IPS DF 4.7 (cell line): ENCODE results near the gene ZNF410.
"Not testable (repeated sequence)": the region's sequence is repeated elsewhere in the genome, so short reads cannot be mapped to it uniquely, and the experiment has no call there.

Experiments
- DNase-seq: peaks from one replicate; pipeline ENCODE4 v3.0.0-alpha.2; 2013; ENCODE audit warnings: low spot score; ENCODE audit errors: extremely low read depth

ZNF410 gene

DNA sequence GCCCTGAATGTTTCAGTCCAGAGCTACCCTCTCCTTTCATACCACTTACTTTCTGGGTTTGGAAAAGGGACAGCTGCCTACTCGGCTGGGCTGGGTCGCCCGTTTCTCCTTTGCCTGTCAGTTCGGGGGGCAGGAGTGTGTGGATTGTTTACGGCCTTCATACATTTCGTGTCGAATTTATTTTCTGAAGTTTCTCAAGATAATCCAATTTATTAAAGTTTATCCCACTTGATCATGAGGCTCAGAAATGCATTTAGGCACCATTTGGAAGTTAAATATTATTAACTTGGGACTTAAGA, 608 bp downstream of the ZNF410 start:
- no peak for DNase-seq

- no peak for DNase-seq
These were observed 1.2 kb downstream of the ZNF410 start for GRCh38 chr14:73887694-73888459.

GRCh38 chr14:73888460-73888725, 1.7 kb downstream of the ZNF410 start:
- no peak for DNase-seq

- no peak for DNase-seq
These were observed 2.3 kb downstream of the ZNF410 start for GRCh38 chr14:73888971-73889370.

DNA sequence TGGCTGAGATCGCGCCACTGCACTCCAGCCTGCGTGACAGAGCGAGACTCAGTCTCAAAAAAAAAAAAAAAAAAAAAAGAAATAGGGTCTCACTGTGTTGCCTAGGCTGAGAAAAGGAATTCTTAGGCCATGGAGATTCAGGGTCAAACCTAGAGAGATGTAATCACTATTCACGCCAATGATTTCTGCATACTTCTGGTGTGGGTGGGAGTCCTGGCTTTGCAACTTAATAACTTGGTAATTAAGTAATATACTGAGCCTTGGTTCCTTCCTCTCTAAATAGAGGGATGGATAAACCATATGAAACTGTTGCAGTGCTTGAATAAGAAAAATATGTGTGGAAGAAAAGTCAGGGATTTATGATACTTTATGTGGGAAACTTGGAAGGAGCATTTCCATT, 2.7 kb downstream of the ZNF410 start:
- no peak for DNase-seq

GRCh38 chr14:73894180-73894687, 7.6 kb downstream of the ZNF410 start:
- DNase-seq: not testable (repeated sequence)

DNA sequence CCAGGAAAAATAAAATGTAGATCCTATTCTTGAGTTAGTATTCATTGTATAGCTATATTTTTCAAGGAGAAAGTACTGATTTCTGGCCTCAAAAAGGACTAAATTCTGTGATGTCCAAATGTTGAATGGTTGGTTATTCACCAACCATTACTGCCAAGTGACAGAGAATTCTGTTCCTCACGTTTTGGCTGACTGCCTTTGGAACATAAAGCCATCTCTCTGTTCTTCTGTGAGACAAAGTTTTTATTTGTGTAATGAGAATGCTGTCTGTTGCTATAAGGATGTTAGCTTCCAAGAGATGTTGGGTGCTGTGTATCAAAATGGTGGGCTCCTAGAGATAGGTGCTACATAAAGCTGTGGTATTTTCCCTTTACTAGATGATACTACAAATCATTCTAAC, 9.3 kb downstream of the ZNF410 start:
- DNase-seq: no peak

DNA sequence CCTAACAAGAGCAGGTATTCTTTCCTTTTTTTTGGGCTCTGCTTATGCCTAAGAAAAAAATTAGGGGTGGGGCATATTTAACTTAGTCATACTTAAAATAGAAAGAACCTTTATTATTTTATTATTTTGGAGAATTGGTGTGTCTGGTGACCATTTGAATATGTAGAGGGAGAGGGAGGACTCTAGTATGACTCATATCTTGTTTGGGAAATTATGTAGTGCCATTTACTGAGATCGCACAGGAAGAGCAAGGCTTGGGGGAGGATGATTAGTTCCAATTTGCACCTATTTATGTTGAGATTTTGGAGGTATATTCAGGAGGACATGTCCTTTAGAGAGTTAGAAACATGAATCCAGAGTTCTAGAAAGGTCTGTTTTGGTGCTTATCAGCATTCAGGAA, 9.9 kb downstream of the ZNF410 start:
- no peak for DNase-seq

GRCh38 chr14:73903028-73903427, 16.4 kb downstream of the ZNF410 start:
- DNase-seq: no peak

DNA sequence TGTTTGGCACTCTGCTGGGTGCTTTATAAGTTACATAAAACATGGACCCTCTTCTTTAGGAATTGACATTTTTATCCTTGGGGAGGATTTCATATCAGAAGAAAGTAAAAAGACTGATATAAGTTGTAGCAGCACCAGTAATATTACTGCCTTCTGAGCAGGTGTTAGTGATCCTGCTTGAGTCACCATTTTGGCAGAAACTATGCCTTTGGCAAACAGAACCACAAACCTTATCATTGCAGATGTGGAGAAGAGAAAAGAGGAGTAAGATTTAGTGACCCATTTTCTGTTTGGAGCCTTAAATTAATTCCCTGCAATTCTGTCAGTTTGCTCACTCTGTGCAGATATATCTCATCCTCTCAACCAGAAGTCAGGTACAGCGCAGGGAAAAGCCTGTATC, 23.0 kb downstream of the ZNF410 start:
- DNase-seq: no peak

DNA sequence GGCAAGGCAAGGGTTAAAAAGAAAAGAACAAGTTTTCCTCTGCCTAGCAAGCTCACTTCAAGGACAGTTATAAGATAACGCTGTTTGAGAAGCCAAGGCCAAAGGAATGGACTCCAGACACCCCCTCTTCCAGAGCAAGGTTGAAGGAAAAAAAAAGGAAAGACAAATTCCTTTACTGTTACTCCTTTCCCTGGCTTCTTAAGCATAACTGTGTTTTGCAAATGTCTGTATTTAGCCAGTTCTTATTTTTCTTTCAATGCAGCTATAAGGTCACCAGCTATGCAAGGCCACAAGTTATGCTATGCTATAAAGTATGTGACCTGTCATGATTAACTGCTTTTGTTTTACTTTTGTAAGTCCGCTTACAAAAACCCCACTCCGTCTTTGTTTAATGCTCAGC, 26.6 kb downstream of the ZNF410 start:
- DNase-seq: no peak

DNA sequence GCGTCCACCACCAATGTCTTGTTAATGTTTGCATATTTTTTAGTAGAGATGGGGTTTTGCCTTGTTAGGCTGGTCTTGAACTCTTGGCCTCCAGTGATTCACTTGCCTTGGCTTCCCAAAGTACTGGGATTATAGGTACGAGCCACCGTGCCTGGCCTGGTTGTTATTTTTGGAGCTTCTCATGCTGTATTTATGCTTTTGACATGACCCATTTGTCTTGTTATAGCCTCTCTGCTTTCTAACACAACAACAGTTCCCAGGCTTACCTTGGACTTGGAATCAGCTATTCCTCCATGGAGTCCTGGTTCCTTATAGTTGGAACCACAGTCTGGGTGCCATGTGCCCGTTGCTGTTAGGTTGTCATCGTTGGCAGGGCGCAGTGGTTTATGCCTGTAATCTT, 29.7 kb downstream of the ZNF410 start:
- DNase-seq: no peak

DNA sequence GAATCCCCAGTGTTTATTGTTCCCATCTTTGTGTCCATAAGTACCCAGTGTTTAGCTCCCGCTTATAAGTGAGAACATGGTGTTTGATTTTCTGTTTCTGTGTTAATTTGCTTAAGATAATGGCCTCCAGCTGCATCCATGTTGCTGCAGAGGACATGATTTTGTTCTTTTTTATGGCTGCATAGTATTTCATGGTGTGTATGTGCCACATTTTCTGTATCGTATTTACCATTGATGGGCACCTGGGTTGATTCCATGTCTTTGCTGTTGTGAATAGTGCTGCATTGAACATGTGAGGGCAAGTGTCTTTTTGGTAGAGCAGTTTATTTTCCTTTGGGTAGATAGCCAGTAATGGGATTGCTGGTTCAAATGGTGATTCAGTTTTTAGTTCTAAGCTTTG, 32.8 kb downstream of the ZNF410 start:
- DNase-seq: not testable (repeated sequence)

DNA sequence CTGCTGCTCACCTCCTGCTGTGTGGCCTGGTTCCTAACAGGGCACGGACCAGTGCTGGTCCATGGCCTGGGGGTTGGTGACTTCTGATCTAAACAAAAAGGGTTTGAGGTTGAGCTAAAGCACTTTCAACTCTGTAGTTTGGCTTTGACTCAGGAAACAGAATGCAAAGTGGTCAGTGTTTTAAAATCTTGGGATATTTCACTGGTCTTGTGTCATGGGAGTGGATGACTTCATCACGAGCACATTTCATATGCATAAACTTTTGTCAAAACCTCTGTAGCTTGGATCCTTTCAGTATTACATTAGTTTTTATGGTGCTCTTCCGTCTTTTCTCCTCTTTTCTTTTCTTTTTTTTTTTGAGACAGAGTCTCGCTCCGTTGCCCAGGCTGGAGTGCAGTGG, 37.7 kb downstream of the ZNF410 start:
- DNase-seq: no peak

DNA sequence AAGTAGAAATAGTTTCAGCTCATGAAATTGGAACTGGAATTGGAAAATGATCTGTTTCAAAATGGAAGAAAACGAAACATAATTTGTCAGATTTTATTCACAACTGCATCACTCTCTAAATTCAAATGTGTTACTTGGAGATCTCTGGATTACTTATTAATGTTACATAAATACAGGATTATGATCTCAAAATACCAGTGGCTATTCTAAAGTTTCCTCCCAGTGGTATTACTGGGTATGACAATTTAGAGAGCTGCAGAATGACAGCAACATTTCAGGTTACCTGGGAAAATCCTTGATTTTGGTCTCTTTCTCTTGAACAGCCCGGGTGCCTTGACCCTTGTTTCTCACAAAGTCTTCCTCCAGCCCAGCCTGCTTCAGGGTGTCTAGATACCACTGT, 49.0 kb downstream of the ZNF410 start:
- no peak for DNase-seq

- DNase-seq: no peak
These were observed 49.9 kb downstream of the ZNF410 start for GRCh38 chr14:73936548-73936947.

DNA sequence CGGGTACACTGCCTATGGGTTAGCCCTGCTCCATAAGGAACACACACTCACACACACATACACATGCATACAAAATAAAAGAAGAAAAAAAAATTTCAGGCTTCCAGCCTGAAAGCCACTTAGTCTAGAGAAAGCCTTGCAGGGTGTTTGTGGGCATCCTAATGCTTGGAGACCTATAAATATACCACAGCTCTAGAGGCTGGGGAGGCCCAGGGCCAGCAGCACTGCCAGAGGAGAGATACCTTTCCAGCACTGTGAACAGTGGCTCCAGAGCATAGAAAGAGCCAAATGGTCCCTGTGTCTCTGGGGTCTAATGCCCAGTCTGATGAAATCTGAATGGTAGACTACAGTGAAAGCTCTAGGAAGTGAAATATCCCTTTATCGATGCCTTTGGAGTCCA, 50.4 kb downstream of the ZNF410 start:
- no peak for DNase-seq

DNA sequence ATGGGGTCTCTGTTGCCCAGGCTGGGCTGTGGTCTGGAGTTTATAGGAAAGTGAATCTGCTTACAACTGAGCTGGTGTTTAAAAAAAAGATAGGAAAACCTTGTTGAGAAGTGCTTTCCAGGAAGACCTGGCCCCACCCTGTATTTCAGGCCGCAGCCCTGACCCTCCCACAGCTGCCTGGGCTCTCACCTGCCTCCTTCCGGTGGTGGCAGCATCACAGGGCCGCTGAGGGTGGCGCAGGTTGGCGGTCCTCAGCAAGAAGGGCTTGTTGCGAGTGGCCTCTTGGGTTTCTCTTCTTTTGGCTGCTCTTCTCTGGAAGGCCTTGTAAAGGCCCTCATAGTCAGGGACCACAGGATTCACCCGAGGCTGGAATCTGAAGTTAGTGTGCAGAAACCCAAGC, 55.5 kb downstream of the ZNF410 start:
- DNase-seq: no peak

GRCh38 chr14:73943083-73943482, 56.4 kb downstream of the ZNF410 start:
- no peak for DNase-seq

GRCh38 chr14:73944432-73945158, 57.9 kb downstream of the ZNF410 start:
- no peak for DNase-seq

GRCh38 chr14:73945159-73945670, 58.6 kb downstream of the ZNF410 start:
- no peak for DNase-seq

DNA sequence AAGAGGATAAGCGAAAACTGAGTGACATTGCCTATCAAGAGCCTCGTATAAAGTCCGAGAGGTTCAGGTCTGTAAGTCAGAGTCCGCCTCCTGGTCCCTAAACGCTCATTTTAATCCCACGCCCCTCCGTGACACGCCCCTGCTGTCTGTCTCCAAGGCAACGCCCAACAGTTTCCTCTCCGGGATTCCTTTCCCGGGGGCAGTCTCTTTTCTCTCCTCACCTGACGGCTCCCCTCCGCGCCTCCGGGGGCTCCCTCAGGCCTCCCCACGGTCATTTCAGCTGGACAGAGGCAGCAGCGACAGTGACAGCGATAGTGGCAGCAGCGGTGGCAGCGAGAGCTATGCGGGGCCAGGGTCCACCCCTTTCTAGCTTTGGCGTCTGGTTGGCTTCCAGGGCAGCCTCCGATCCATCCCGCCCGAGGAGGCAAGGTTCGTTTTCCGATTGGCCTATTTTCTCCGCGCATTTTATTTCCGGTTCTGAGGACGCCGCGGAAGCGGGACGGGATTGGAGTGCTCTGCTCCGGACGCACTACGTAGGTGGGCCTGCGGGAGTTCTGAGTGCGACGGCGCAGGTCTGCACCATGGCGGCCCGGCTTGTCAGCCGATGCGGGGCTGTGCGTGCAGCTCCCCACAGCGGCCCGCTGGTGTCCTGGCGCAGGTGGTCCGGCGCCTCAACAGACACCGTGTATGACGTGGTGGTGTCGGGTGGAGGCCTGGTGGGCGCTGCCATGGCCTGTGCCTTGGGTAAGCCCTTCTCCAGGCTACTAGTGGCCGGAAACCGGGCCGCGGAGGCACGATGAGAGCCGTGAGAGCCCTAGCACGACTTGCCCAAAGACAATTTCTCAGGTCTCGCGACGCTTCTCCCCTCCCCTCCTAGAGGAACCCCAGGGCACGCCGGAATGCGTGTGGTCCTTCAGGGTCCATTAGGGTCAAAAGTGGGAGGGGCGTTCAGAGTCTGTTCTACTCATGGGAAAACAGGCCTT, 63.4 kb downstream of the ZNF410 start, which contains the start of the genes COQ6 and FAM161B:
Gene COQ6, plus strand, starts transcription at position 551 of the 983 bp plus-strand sequence. Its CDS starts 31 bp downstream, at position 582.
Gene FAM161B, minus strand, starts transcription at position 343 of the 983 bp plus-strand sequence. Its CDS starts 68 bp downstream, at position 275.
- DNase-seq: peak; percentile 89
